Esophagus squamous epithelium (tissue), 4 donors: ENCODE measurements around the gene ZNF613.

Source experiments
- POLR2A ChIP-seq, 4 donors: fragments of 450-650 bp; IDR thresholded peaks; one replicate each; pipeline ENCODE4 v1.6.1; 2017; ENCODE audit warnings: antibody characterized with exemption in 4 of 4, mild to moderate bottlenecking in 4 of 4, moderate library complexity in 3 of 4
- TF ChIP-seq, protein P1 (sequence below), 6 experiments: fragments of 450-650 bp in 4 of 6; fragments of 200-600 bp in 2 of 6; sonication (generic) in 2 of 6; IDR thresholded peaks; one replicate each; pipeline ENCODE4 v1.5.1; 2016 to 2019; ENCODE audit warnings: antibody characterized with exemption in 6 of 6, mild to moderate bottlenecking in 4 of 6, moderate library complexity in 4 of 6

DNA sequence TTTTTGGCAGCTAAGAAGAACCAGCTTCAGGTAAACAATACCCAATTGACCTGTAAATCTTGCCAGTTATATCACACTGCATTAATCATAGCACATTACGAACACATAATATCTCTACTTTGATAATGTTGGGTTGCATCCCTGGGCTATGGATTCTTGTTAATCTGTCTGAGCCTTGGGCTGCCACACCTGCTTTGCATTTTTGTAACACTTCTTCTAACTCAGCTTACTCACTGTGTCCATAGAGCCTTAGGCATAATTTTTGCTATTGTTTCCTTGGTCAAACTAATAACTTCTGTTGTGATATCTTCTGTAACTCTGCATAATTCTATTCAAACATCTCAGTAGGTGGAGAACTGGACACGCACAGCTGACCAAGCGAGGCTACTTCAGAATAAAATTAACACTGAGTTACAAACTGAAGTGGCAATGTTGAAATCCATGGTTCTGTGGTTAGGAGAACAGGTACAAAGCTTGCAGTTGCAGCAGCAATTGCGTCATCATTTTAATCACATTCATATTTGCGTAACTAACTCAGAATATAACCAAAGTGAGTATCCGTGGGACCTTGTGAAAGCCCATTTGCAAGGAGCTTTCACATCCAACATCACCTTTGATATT is 53.0 kb downstream of the ZNF613 start:
- TF ChIP-seq, protein P1, sequence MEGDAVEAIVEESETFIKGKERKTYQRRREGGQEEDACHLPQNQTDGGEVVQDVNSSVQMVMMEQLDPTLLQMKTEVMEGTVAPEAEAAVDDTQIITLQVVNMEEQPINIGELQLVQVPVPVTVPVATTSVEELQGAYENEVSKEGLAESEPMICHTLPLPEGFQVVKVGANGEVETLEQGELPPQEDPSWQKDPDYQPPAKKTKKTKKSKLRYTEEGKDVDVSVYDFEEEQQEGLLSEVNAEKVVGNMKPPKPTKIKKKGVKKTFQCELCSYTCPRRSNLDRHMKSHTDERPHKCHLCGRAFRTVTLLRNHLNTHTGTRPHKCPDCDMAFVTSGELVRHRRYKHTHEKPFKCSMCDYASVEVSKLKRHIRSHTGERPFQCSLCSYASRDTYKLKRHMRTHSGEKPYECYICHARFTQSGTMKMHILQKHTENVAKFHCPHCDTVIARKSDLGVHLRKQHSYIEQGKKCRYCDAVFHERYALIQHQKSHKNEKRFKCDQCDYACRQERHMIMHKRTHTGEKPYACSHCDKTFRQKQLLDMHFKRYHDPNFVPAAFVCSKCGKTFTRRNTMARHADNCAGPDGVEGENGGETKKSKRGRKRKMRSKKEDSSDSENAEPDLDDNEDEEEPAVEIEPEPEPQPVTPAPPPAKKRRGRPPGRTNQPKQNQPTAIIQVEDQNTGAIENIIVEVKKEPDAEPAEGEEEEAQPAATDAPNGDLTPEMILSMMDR (IDR thresholded peaks at IDR 0.05): no peak
- no peak for TF ChIP-seq POLR2A (IDR thresholded peaks at IDR 0.05)
